COLO668 (cell line): ENCODE measurements around the gene ATXN1.
"Not testable (repeated sequence)": the region's sequence is repeated elsewhere in the genome, so short reads cannot be mapped to it uniquely, and the experiment has no call there.

Experiments used
- DNase-seq: peaks from one replicate; lab custom pipeline; 2025; ENCODE audit not compliant: unreplicated experiment; lab: John Stamatoyannopoulos, UW

The ATXN1 gene

DNA sequence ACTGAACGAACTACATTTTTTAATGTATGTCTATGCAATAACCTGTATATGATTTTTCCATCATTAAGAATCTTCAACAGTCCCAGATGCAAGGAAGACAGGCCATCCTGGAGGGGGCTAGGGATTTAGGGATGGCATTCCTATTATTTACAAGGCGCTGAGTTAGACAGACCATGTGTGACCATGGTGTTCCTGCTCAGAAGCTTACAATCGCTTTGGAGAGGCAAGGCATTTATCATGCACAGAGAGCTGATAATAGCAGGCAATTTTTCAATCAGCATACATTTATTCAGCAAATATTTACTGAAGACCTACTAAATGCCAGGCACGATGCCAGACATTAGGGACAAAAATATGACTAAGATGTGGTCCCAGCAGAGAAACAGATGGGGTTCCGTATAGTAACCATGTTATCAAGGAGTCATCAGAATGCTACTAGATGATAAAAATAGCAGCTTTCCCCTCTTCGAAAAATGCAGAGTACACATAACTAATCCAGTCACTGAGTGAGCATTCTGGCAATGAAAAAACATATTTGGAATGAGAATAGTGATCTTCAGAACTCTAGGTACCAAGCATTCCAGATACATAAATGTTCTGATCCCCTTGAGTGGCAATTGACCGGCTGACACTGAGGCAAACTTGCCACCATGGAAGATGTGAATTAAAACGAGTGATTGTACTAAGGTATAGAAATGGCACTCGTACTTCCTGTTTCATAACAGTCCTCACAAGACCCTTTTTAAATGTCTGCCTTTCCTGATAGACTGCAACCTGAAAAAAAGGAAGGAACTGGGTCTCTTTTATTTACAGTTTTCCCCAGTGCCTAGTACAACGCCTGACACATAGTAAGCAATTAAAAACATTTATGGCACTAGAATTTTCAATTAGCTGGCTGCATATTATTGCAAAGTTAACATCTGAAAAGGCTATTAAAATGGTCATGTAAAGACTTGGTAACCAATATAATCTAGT is 135.7 kb downstream of the ATXN1 start:
- no peak for DNase-seq

DNA sequence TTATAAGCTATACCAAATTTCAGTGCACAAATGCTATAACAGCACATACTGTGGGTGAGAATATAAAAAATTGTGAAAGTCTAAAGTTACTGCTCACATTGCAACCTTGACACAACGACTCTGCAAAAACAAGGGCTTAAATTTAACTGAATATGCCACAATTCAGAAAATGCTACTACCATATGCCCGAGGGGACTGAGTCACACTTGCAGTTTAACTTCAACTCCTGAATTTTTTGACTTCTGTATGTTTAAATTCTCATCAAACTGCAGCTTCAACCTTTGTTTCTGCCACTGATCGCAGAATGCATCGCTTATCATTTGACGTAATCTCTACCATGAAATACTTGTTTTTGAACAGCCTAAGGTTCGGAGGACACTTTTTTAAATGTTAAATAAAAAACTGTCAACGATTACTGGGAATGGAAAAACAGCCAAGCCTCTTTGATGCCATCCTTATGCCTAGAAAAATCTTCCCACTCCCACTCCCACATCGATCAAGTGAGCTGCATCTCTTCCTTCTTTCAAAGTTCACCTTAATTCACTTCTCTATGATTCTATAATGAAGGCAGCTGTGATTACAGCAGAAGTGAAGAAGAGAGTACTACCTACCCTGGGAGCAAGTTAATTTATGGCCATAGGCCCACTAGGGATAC is 136.5 kb downstream of the ATXN1 start:
- no peak for DNase-seq

DNA sequence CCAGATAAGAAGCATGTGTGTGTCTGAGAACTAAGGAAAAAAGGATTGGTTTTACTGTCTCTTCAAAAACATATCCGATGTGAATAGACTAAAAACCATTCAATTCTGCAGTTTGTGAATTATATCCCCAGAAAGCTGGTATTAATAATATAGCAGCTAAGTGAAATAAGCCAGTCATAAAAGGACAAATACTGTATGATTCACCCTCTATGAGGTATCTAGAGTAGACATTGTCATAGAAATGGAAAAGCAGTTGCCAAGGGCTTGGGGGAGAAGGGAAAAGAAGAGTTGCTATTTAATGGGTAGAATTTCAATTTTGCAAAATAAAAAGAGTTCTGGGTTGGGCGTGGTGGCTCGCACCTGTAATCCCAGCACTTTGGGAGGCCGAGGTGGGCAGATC is 137.5 kb downstream of the ATXN1 start:
- DNase-seq = no peak

DNA sequence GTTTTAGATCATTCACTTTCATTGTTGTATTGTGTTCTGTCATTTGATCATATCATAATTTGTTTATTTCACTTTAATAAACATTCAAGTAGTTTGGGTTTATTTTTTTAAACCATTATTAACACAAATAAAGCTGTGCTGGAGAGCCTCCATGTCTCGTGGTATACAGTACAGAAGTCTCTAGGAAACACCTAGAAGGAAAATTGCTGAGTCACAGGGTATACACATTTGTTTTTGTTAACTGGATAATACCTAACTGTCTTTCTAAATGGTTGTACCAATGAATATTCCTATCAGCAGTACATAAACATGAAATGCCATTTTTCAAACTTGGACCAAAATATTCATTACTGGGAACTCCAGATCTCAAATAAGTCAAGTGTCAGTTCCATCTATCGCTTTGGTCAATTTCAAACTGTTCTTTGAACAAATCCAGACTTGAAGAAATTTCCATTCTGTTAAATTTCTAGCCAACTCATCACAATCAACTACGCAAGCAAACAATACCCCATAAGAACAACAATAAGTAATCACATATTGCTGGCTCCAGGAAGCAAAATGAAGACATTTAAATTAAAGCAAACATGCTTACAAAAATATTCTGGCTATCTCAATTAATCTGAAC is 138.1 kb downstream of the ATXN1 start:
- no peak for DNase-seq

DNA sequence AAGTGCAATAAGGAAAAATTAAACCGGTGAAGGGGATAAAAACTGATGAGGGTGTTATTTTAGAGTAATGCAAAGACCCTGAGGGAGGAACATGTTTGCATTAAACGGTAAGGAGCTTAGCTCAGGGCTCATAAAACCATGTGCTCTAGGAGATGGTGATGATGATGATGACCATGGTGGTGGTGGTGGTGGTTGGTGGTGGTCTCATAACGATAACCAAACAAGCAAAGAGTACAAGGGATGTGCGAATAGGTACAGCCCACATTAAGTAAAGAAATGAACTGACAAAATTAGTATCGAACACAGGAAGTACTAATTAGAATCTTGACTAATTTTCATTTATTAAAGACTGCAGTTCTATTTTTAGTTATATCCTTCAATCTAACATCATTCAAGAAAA is 139.1 kb downstream of the ATXN1 start:
- no peak for DNase-seq

DNA sequence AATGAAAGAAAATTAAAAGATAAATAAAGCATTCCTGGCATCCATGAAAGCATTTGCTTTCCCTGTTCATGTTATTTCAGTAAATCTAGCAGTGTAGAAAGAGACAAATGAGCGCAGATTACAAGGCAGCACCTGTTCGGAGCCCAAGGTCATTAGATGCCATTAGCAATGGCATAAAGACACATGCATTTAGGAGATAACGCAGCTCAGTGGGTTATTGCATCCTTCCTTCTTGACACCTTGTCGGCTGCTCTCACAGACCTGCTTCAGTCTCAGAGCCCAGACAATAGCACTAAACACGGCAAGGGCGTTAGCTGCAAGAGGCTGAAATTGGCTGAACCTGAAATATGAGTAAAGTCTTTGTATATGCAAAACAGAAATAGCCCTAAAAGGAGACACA is 140.3 kb downstream of the ATXN1 start:
- DNase-seq = no peak

DNA sequence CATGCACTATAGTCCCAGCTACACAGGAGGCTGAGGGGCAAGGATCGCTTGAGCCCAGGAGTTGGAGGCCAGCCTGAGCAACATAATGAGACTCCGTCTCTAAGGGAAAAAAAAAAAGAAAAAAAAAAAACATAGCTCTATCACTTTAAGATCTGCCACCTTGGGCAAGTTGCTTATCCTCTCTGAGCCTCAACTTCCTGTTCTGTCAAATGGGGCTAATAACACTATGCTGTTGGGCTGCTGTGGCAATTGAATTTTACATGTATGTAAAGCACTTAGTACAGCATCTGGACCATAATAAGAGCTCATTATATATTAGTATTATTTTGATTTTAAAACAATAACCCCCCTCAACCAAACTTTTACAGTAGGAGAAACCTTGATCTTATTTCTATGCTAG is 141.5 kb downstream of the ATXN1 start:
- DNase-seq = no peak

DNA sequence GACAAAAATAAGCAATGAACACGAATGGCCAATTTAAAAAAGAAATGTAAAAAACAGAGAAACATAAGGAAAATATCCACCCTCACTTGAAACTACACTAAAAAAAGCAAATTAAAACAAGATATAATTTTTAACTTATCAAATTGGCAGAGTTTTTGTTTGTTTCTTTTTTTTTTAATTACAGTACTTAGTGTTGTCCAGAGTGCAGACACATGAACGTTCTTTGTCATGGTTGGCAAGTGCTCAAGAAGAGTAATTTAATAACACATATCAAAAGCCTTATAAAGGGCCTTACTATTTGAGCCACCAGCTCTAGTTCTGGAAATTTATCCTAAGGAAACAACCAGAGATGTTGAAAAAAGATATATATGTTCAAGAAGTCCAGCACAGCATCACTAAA is 142.3 kb downstream of the ATXN1 start:
- DNase-seq = no peak

DNA sequence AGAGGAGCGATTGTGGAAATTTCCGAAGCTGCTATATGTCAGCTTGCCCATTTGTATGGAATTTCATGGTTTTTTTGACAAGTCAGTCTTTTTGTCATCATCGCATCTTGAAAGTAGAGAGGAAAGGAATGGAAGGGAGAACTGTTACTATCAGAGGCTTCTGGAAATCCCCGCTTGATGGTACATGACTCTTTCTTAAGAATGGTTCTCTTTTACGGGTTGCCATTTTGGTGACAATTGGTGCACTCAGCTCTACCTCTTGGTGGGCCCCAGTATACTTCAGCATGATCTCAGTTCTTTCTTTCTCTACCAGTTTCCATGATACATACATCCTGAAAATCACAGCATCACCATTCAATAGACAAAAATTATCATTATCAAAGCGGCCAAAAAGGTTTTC is 146.0 kb downstream of the ATXN1 start:
- not testable (repeated sequence) for DNase-seq

DNA sequence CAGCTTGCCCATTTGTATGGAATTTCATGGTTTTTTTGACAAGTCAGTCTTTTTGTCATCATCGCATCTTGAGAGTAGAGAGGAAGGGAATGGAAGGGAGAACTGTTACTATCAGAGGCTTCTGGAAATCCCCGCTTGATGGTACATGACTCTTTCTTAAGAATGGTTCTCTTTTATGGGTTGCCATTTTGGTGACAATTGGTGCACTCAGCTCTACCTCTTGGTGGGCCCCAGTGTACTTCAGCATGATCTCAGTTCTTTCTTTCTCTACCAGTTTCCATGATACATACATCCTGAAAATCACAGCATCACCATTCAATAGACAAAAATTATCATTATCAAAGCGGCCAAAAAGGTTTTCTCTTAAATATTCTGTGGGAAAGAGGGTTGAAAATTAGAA is 147.1 kb downstream of the ATXN1 start:
- not testable (repeated sequence) for DNase-seq

DNA sequence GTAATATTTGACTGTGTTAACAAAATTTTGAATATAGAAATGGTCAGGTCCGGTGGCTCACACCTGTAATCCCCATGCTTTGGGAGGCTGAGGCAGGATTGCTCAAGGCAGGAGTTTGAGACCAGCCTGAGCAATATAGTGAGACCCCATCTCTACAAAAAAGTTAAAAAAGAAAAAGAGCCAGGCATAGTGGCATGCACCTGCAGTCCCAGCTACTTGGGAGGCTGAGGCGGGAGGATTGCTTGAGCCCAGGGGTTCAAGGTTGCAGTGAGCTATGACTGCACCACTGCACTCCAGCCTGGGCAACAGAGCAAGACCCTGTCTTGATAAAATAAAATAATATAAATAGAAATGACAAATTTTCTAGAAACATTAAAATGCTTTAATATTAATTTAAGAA is 147.8 kb downstream of the ATXN1 start:
- DNase-seq = not testable (repeated sequence)

DNA sequence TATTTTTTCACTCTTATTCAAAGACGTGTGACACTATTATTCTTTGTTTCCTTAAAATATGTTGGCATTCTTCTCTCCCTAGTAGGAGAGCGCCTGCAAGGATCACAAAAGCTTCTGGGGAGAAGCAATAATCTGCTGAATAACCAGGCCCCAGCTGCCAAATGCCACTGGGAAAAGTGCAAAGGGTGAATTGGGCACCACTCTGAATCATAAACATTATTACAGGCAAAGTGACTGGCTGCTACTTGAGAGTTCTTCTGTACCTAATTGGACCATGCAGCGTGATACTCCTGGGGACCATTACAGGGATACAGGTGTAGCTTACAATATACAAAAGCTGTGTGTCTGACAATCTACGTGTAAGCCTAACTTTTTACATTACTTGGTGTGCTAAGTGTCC is 152.8 kb downstream of the ATXN1 start:
- no peak for DNase-seq

DNA sequence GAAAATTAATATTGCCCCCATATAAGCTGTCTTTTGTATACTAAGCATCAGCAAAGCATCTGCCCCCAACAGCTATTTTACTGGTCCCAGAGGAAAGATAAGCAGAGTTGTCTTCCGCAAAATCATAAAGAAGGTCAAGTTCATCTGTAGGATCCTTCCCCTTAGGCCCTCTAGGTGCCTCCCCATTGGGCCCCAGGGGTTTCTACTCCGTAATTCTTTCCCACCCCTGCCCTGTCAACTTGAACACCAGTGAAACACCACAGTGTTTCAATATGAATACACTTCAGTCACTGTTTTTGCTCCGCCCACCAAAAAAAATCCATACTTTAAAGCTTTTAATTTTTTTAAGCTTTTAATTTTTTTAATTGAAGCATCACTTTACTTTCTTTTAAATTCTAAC is 159.2 kb downstream of the ATXN1 start:
- DNase-seq = no peak

DNA sequence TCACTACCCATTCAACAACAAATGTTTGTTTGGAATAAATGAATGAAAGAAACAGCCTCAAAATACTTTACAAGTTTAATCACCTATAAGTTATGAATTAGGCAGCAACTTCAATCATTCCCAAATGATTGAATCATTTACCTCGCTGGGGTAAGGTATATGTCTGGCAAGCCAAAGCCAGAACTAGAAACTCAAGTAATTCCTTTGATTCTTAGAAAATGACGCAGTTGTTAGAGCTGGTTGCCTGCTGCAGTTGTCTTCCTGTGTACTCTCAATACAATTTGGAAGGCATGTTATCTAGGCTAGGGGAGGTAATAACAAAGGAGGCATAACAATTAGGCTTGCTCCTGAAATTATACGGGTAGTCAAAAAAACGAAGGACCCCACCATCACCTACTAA is 160.6 kb downstream of the ATXN1 start:
- DNase-seq = no peak

DNA sequence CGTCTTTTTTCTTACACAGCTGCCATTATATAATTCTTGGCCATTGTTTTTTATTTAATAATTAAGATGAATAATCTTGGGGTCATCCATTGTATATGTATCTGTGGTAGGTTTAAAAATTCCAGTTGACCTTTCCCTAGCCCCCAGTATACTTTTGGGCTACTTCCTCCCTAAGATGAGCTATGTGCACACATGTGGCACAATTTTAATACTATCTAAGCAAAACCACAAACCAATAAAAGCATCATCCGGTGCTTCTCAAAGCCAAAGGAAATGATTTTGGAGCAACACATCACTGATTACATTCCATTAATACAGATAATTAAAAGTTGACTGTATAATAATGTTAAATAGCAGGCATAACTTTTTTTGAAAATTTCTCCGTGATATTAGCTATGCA is 161.2 kb downstream of the ATXN1 start:
- no peak for DNase-seq

DNA sequence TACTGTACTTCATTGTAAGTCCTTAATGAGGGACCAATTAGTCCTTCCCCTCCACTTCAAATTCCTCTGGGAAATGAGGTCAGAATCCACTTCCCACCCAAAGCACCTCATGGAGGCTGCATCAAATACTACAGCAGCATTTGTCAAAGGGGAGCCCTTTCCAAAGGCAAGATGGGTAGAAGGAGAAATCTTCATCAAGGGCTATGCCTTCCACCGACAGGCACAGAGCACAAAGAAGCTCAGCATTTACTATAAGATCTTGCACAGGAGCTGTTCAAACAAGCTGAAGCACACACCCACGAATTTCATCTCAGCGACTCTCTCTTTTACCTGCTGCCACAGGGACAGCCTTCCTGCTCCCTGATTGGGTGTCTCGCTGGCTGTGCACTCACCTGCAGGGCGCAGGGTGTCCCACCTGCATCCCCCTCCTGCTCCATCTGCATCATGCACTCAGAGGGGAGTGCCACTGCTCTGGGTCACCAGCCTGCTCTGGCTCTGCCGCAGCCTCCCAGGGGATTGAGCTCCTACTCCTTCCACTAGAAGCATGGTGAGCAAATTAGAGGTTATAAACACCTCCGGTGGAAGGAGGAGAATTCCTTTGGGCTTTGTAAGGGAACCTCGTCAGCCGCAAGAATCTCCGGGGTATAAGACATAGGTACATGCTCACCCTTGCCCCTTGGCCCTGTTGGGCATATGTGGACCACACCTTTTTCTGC is 164.5 kb downstream of the ATXN1 start:
- no peak for DNase-seq

DNA sequence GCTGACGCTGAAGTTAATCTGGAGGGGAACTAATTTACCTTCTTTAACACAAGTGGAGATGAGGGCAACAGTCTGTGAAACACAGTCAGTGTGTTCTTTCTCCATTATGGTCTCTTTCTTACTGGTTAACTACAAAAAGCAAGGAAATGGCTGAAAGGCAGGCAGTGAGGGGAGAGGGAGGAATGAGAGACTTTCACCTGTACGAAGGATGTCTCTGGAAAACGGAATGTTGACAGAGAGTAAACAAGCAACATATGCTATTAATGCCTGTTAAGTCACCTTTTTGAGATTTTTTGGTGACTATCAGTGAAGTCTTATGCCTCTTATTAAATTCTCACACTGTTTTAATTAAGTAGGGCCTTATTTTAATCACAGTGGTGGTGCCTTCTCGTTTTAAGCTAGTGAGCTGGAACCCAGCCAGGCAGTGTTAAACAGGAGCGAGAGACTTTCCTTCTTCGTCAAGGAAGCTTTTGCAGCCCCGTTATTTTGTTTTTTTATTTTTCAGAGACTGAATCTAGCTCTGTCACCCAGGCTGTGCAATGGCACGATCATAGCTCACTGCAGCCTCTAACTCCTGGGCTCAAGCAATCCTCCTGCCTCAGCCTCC is 165.6 kb downstream of the ATXN1 start:
- DNase-seq = no peak

DNA sequence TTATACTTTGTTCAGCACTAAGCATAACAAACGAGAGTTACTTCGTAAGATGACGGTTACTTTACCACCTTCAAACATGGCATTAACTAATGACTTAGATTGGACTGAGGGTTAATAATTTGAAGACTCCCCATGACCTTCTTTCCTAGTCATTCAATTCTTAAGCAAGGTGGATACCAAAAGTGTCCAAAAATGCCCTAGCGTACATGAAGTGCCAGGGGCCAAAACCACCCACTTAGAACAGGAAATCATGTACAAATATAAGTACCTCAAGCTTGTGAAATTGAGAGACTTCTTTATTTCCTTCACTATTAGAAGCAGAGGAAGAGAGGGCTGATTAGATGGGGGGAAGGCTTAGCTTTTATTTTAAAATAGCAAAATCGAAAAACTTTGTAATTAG is 166.4 kb downstream of the ATXN1 start:
- DNase-seq = no peak

DNA sequence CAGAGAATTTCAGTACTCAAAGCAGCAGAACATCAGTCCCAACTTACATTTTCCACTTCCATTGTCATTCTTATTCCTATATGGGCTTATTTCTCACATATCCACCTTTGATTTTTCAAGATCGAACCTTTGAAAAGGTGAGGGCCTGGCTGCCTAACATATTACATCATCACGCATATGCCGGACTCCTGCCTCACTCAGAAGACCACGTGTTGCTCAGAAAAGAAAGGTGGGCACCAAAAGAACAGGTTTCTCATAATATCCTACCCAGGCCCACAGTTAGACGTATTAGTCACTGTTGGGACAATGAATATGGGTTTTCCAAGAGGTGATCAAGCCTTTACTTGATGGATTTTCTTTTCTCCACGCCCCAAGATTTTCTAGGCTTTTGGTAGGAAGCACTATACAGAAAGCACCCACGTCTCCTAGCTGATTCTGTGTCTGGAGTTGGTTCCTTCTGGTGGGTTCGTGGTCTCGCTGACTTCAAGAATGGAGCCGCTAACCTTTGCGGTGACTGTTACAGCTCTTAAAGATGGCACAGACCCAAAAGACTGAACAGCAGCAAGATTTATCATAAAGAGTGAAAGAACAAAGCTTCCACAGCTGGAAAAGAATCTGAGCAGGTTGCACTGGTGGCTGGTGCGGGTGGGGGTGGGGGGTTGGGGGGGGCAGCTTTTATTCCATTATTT is 168.9 kb downstream of the ATXN1 start:
- no peak for DNase-seq
